Left colon (tissue), 2 donors: ENCODE results near the gene HDAC8. TPM values are rescaled to one million over a fixed set of nuclear protein-coding genes. Genes with fewer than 3 reads are reported as not detected.
"Not testable (repeated sequence)": the region's sequence is repeated elsewhere in the genome, so short reads cannot be mapped to it uniquely, and the experiment has no call there.

Source experiments
- ATAC-seq: fragments of 200-7000 bp; cut with Tn5 transposase; one replicate; pipeline ENCODE4 v1.9.1; 2020; ENCODE audit warnings: mild to moderate bottlenecking, moderate library complexity
- DNase-seq, 2 donors: peaks; one replicate each; pipeline ENCODE4 v3.0.0-alpha.2; 2020
- intact Hi-C, 2 donors: fragments of 100-400 bp; cut with DNase I in 1 of 2; cut with micrococcal nuclease in 1 of 2; formaldehyde crosslinking; loops; one replicate each; pipeline versions ENCODE4 v1.11.2 to v1.14.0; 2022; cut with DNase I, micrococcal nuclease
- long read RNA-seq: library from polyadenylated mRNA; unstranded; transcript quantifications from one replicate; pipeline ENCODE4 v2.0.0, GENCODE V29; 2021
- total RNA-seq, 2 donors: library from RNA; stranded (reverse); fragmentation: NEBNext Ultra II Directional; extraction: Animal tissue kit (Norgen Biotek cat#: 25700); gene quantifications; one replicate each; pipeline ENCODE4 v1.2.1, GENCODE V29; 2021
- donor health status: DM: no; HTN: no; CAD: no.
- donor health status: DM: yes; HTN: yes; CAD: no.

The HDAC8 gene
- 10 to 100 TPM; 19.0 to 24.6 TPM for total RNA-seq
- long read RNA-seq, transcript HDAC8-207 (11 exons, 2,110 nt): major isoform, 10 of 20 reads
- long read RNA-seq, partial matches to known transcripts: 1 of 20 reads
- long read RNA-seq, other reads (novel, unspliced or antisense): 5 of 20 reads

- DNase-seq (peak; percentile 54 to 72), ATAC-seq (peak; percentile 93)
- intact Hi-C loops: no loop called here
These were observed at the start of gene HDAC8 for GRCh38 chrX:72572248-72573157. HDAC8 (minus strand) TSS chrX:72572843; CDS start chrX:72572761, 82 bp downstream.

GRCh38 chrX:72621625-72622485 lies 49.2 kb upstream of the HDAC8 start:
- intact Hi-C loops: no loop called here
- DNase-seq: no peak
- ATAC-seq: no peak

GRCh38 chrX:72621163-72621562 lies 48.5 kb upstream of the HDAC8 start:
- DNase-seq: no peak
- intact Hi-C loops: no loop called here
- peak; percentile 20 for ATAC-seq

DNA sequence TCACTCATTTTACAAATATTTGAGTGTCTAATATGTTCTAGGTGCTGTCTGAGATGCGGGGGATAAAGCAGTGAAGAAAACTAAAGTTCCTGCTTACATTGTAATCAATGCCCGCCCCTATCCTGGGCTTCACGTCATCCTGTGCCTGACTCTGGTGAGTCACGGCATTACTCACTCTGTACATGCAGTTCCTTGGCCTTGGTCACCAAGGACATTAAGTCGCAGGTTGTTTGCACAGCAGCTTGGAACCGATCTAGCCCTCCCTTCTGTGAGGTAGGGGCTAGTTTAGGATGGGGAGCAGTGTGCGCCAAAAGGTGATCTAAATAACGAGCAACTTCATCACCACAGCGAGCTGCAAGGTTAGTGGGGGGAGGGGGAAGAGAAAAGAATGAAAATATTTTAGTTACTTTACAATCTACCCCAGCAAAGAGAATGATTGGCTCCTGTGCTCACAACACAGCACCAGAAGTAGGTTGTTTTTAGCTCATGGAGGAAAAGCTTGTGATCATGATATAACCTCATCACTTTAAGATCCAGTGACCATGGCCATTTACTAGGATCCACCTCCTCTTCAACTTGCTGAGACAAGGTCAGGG lies 48.0 kb upstream of the HDAC8 start:
- intact Hi-C loops: no loop called here
- ATAC-seq (peak; percentile 97), DNase-seq (peak; percentile 9 to 34)

DNA sequence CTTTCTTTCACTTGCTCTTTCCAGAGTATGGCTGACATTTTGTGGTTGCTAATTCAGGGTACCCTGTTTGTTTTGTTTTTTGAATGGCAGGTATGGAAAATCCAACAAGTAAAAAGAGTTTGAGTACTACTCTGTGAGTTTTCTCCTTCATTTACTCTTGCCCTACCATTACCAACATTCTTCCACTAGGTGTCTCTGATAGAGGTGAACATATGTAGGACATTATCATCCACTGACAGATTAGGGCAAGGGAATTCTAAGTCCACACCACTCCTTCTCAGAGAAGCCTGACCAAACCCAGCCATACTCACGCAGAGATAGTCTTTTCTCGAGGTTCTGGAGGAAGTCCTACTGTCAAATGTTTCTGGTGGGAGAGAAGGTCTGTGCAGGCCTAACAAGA lies 36.7 kb upstream of the HDAC8 start:
- DNase-seq (no peak), ATAC-seq (peak; percentile 74)
- intact Hi-C loops: no loop called here

GRCh38 chrX:72604705-72605104 lies 32.1 kb upstream of the HDAC8 start:
- ATAC-seq (no peak), DNase-seq (no peak)
- intact Hi-C loops: no loop called here

- intact Hi-C loops: no loop called here
- ATAC-seq: no peak
These were observed 31.5 kb upstream of the HDAC8 start for GRCh38 chrX:72604112-72604511.

DNA sequence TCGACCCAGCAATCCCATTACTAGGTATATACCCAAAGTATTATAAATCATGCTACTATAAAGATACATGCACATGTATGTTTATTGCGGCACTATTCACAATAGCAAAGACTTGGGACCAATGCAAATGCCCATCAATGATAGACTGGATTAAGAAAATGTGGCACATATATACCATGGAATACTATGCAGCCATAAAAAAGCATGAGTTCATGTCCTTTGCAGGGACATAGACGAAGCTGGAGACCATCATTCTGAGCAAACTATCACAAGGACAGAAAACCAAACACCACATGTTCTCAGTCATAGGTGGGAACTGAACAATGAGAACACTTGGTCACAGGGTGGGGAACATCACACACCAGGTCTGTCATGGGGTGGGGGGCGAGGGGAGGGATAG lies 18.4 kb upstream of the HDAC8 start:
- intact Hi-C loops, DNase-seq, ATAC-seq: not testable (repeated sequence)

More at GRCh38 chrX:72604112-72604511, 31.5 kb upstream of the HDAC8 start:
- DNase-seq: no peak

GRCh38 chrX:72584163-72584562 lies 11.5 kb upstream of the HDAC8 start:
- no peak for DNase-seq
- intact Hi-C loops: no loop called here
- ATAC-seq: no peak

GRCh38 chrX:72576141-72576894 lies 3.7 kb upstream of the HDAC8 start:
- ATAC-seq (no peak), DNase-seq (no peak)
- intact Hi-C loops: no loop called here

DNA sequence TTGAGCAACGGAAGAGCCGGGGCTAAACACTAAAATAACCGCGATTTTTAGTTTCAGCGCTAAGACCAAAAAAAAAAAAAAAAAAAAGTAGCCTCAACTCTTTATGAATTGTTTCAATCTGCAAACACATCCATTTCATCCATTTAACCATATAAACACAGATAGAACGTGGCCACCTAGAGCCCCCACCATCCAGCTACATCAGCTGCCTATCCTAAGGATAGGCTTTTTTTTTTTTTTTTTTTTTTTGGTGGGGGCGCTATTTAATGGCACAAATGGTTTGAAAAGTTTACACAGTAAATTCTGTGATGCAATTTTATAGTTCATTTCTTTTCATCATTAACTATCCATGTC lies 492 bp upstream of the HDAC8 start:
- intact Hi-C loops: no loop called here
- DNase-seq (no peak), ATAC-seq (peak; percentile 4)

- DNase-seq (no peak), ATAC-seq (no peak)
- intact Hi-C loops: no loop called here
These were observed 2.9 kb downstream of the HDAC8 start for GRCh38 chrX:72569786-72570185.

- intact Hi-C loops: no loop called here
- ATAC-seq: no peak
- no peak for DNase-seq
These were observed 4.1 kb downstream of the HDAC8 start for GRCh38 chrX:72568406-72569092.

GRCh38 chrX:72566448-72566847 lies 6.2 kb downstream of the HDAC8 start:
- DNase-seq: no peak
- intact Hi-C loops: no loop called here
- no peak for ATAC-seq

- intact Hi-C loops, ATAC-seq, DNase-seq: not testable (repeated sequence)
These were observed 13.0 kb downstream of the HDAC8 start for GRCh38 chrX:72559655-72560054.

- peak; percentile 61 for ATAC-seq
- peak; percentile 21 to 31 for DNase-seq
- intact Hi-C loops: no loop called here
These were observed 18.0 kb downstream of the HDAC8 start for GRCh38 chrX:72554448-72555140.

GRCh38 chrX:72552443-72552842 lies 20.2 kb downstream of the HDAC8 start:
- ATAC-seq, intact Hi-C loops, DNase-seq: not testable (repeated sequence)
